HCEC 1CT (cell line): ENCODE measurements around the gene SLC30A5.
A peak's percentile ranks its signal among the peaks of the same experiment; 100 is the strongest.
"Not testable (repeated sequence)": the region's sequence is repeated elsewhere in the genome, so short reads cannot be mapped to it uniquely, and the experiment has no call there.

Experiments used
- DNase-seq: peaks from one replicate; pipeline ENCODE4 v3.0.0-alpha.2; 2017

SLC30A5 gene

DNA sequence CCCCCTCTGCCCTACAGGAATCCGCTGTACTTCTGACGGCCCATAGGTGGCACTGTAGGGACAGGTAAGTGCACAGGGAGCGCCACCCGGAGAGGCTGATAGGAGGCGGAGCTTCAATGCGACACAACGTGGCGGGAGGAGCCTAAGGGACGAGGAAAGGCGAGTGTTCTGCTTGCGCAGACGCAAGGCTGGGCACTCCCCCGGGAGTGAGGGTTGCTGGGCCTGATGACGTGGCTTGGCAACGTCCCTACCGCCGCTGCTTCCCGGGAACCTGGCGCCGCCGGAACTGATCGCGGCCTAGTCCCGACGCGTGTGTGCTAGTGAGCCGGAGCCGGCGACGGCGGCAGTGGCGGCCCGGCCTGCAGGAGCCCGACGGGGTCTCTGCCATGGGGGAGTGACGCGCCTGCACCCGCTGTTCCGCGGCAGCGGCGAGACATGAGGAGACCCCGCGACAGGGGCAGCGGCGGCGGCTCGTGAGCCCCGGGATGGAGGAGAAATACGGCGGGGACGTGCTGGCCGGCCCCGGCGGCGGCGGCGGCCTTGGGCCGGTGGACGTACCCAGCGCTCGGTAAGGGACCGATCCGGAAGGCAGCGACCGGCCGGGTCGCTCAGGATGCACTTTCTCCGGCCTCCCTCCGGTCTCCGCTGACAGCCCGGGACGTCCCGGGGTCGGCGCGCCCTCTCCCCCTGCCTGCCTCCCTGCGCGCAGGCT is at the start of gene SLC30A5:
TSS of gene SLC30A5 (plus strand) at position 244 of the 712 bp plus-strand sequence. CDS start at position 486, 242 bp downstream.
- DNase-seq = peak; percentile 100

- DNase-seq = not testable (repeated sequence)
Observed at GRCh38 chr5:69045213-69045612, 48.6 kb upstream of the SLC30A5 start.

DNA sequence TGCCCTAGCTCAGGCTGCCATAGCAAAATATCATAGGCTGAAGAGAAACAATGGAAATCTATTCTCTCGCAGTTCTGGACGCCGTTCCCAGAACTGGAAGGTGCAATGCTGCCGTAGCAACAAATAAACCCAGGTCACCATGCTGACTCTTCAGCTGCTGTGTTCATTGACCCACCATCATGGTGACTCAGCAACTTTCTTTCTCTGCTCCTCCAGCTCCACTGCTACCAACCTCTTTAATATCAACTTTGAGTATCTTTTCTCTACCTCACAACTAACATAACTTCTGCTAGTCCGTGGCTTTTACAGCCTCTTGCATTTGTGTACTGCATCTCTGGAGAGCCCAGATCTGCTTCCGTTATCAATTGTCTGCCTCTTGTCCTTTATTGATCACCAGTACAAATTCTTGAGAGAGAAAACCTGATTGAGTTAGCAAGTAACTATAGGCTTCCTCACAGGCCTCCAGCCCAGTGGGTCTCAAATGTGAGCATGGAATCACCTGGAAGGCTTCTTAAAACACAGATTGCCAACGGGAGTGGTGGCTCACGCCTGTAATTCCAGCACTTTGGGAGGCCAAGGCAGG is 47.3 kb upstream of the SLC30A5 start:
- DNase-seq = no peak

- no peak for DNase-seq
Observed at GRCh38 chr5:69048230-69048629, 45.6 kb upstream of the SLC30A5 start.

DNA sequence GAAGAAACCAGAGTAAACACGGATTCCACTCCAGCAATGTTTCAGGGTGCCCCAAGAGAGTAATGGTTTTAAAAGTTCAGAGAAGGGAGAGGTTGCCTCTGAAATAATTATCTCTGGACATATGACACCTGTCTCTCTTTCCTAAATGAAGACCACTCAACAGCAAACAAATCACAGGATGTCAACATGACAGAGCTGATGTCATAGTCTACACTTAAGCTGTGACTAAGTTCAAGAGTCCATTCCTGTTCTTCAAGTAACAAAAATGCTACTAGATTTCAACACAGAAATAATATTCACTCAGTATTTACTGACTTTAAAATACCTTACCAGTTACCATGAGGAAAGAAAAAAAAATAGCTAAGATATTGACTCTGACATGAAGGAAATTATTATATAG is 44.7 kb upstream of the SLC30A5 start:
- DNase-seq = no peak

DNA sequence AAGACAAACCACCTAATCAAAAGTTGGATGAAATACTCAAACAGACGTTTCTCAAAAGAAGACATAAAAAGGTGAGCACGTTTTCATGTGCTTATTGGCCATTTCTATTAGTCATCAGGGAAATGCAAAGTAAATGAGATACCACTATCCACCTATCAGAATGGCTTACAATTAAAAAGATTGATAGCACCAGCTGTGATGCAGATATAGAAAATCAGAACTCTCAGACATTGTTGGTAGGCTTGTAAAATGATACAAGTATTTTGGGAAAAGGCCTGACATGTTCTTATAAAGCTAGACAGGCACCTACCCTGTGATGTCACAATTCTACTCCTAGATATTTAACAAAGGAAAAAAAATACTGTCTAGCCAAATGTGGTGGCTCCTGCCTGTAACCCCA is 44.0 kb upstream of the SLC30A5 start:
- no peak for DNase-seq

DNA sequence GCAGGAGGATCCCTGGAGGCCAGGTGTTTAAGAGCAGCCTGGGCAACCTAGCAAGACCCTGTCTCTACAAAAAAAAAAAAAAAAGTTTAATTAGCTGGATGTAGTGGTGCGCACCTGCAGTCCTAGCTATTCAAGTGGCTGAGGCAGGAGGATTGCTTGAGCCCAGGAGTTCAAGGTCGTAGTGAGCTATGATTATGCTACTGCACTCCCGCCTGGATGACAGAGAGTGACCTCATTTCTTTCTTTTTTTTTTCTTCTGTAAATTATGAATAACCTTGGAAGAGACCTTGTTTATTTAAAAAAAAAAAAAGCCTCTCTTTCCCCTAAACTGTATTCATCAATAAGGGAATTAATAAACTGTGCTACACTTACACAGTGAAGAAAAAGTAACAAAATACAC is 43.6 kb upstream of the SLC30A5 start:
- DNase-seq = no peak

- no peak for DNase-seq
Observed at GRCh38 chr5:69052181-69052580, 41.6 kb upstream of the SLC30A5 start.

DNA sequence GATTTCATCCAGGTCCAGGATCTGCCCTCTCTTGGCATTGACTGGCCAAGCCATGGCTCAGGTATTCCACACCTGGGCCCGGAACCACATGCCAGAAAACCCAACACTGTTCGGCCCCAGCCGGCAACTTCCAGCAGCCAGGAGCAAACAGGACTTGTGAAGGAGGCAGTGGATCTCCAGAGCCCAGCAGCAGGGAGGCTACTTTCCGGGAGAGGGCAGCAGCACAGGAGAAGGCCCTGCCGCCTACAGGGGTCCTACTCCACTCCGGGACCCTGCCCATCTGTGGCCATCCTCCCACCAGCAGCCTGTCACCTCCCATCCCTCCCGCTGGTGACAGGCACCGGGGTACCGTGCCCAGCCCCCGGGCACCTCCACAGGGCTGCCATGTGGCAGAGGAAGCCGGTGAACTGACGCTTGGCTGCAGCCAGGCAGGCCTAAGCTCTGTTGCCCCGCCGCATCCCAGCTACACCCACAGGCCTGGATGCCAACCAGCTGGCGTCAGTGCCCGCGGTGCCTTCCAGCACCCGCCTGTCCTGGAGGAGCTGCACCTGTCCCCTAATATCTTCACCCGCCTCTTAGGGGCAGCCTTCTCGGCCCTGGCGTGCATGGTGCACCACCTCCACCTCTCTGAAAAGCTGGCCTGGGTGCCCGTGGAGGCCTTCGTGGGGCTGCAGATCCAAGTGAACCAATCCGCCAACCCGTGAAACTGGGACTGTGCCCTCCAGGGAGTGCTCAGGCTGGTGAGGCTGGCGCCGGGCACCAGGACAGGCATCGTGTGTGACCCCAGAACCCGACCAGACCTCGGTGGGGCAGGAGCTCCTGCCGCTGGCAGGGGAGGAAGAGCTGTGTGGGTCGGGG is 18.9 kb upstream of the SLC30A5 start:
- no peak for DNase-seq

DNA sequence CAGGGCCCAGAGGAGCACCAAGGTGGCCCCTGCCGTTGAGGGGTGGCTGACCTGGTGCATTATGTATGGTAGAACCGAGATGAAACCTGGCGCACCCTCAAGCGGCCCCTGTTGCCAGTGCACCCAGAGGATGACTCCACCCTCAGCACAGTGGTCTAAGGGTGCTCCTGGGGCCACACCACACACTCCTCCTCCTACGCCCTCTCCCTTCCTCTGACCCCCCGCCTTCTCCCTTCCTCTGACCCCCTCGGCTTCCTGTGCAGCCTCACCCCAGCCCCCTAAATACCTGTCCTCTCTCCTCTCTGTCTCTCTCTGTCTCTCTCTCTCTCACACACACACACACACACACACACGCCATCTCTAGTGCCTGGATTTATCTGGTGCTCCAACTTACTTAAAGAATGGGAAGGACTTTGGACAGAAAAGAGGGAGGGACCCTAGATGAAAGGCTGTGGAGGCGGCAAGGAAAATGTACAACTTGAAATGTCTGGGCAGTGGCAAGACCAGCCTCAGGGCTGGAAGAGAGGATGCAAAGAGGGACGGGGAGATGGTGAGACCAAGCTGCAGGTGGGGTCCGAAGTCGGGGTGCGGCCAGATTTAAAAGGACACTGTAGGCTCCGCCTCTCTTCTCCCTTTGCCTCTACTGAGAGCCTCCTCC is 18.2 kb upstream of the SLC30A5 start:
- no peak for DNase-seq

DNA sequence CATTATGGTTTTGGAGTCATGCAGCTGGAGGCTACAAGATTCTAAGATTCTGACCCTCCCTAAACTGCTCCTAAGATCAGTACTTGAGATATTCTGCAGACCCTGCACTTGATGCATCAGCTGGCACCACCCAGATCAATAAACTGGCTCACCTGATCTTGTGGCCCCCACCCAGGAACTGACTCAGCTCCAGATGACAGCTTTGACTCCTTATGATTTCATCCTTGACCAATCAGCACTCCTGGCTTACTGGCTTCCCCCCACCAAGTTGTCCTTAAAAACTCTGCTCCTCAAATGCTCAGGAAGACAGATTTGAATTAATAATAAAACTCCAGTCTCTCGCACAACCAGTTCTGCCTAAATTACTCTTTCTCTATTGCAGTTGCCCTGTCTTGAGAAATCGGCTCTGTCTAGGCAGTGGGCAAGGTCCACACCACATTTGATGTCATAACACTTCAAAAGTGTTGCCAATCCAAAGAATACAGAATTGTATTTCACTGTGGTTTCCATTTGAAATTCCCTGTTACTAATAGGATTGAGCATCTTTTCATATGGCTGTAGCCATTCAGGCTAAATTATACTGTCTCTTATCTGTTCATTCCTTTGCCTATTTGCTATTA is 14.8 kb upstream of the SLC30A5 start:
- no peak for DNase-seq

DNA sequence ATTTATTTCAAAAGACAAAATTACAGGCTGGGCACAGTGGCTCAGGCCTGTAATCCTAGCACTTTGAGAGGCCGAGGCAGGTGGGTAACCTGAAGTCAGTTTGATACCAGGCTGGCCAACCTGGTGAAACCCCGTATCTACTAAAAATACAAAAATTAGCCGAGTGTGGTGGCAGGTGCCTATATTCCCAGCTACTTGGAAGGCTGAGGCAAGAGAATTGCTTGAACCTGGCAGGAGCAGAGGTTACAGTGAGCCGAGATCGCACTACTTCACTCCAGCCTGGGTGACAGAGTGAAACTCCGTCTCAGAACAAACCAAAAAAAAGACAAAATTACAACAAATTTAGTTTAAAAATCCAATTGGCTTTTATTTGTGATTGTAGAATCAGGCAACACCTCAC is 14.3 kb upstream of the SLC30A5 start:
- no peak for DNase-seq

DNA sequence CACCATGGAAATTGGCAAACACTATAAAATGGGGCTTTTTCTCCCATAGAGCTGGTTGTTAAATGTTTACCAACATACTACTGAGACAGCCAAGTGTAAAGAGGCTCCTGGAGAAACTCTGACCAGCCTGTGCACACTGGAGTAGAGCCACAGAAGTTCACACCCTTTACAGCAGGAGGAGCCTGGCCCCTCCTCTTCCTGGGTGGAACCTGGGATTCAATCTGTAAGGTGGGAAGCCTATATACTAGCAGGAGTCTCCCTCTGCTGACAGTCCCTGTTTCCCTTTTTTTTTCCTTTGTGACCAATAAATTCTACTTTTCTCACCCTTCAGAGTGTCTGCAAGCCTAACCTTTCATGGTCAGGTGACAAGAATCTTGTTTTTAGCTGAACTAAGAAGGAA is 10.4 kb upstream of the SLC30A5 start:
- DNase-seq = no peak

- no peak for DNase-seq
Observed at GRCh38 chr5:69084195-69084594, 9.6 kb upstream of the SLC30A5 start.

- DNase-seq = no peak
Observed at GRCh38 chr5:69084903-69085302, 8.9 kb upstream of the SLC30A5 start.

DNA sequence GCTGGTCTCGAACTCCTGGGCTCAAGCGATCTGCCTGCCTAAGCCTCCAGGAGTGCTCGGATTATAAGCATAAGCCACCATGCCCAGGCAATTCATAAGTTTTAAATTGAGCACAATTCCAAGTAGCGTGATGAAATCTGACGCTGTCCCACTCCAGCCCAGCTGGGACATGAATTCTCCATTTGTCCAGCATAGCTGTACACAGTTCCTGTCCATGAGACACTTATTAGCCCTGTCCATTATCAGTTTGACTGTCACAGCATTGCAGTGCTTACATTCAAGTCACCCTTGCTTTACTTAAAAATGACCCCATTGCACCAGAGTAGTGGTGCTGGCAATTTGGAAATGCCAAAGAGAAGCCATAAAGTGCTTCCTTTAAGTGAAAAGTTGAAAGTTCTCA is 7.6 kb upstream of the SLC30A5 start:
- no peak for DNase-seq

DNA sequence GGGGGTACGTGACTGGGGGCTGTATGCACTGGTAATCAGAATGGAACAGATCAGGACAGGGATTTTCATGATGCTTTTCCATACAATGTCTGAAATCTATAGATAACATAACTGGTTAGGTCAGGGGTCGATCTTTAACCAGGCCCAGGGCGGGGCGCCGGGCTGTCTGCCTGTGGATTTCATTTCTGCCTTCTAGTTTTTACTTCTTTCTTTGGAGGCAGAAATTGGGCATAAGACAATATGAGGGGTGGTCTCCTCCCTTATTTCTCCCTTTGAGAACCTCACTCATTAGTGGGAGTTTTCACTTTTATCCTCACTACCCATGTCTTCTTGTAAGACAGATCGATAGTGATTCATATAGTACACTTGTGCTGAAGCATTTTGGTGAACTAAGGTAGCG is 5.8 kb upstream of the SLC30A5 start:
- not testable (repeated sequence) for DNase-seq

DNA sequence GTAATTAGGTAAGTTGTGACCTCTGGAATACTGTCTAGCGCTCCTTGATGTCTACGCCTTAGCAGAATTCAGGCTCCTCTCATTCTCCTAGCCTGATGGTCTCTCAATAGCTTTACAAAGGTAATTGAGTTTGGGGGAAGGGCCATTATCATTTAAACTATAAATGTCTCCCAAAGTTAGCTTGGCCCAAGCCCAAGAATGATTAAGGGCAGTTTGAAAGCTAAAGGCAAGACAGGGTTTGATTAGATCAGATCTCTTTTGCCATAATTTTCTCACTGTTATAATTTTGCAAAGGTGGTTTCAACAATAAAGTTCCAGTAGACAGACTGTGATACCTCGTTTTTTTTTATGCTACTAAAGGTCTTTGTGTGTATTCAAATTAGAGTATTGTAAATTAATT is 3.7 kb upstream of the SLC30A5 start:
- DNase-seq = no peak

DNA sequence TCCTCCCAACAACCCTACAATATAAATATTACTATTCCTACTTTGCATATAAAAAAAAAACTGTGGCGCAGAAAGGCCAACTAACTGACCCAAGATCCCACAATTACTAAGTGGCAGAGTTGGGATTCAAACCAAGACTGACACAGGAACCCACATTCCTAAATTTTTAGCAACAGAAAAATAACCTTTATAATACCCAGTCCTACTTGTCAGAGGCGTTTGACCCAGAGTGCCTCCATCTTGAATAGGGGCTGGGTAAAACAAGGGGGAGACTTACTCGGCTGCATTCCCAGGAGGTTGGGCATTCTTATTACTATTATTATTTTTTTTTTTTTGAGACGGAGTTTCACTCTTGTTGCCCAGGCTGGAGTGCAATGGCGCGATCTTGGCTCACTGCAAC is 2.0 kb upstream of the SLC30A5 start:
- no peak for DNase-seq

DNA sequence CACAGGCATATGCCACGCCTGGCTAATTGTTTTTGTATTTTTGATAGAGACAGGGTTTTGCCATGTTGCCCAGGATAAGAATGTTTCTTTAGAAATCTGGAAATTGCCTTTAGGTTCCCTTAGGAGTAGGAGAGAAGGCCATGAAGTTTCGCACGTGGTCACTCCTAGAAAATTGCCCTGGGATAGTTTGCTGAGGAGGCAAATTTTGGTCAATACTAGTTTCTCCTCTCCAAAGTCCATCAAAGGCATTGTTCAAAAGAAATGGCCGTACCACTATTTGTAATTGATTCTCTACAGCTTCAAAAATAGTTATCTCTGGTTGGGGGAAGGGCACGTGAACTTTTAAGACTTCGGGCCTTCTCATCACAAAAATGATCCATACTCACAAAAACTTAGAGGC is 845 bp upstream of the SLC30A5 start:
- DNase-seq = no peak

- no peak for DNase-seq
Observed at GRCh38 chr5:69099302-69099701, 5.5 kb downstream of the SLC30A5 start.

DNA sequence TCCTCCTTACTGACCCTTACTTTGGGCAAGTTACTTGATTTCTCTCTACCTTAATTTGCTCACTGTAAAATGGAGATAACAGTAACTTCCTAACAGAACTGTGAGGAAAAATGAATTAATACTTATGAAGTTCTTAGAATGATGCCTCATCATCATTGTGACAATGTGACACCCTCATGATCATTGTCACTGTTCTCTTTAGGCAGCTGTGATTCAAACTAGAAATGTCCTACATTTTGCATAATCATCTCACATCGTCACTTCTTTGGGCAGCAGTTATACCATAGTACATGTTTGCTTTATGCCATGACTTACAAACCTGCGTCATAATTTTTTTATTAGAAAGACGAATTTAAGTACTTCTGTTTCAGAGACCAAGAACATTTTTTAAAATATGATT is 9.7 kb downstream of the SLC30A5 start:
- no peak for DNase-seq
